ENCODE measurements around the gene MLIP.

GRCh38 chr6:54308986-54309315 is 197.7 kb downstream of the MLIP start:
- TF ChIP-seq CBX3 (IDR thresholded peaks at IDR 0.05; ENCODE audit: low read depth) = no peak
- TF ChIP-seq CTCF (IDR thresholded peaks at IDR 0.05 in 2 of 3, conservative IDR thresholded peaks at IDR 0.05 in 1 of 3; ENCODE audit: borderline replicate concordance in 1 of 3, insufficient read depth in 1 of 3, low read depth in 2 of 3, low read length in 2 of 3) = no peak
- TF ChIP-seq RAD21 (IDR thresholded peaks at IDR 0.05; ENCODE audit: low read depth) = no peak
- TF ChIP-seq POLR2A (IDR thresholded peaks at IDR 0.05; ENCODE audit: borderline replicate concordance, extremely low read depth, insufficient read depth, insufficient read length) = no peak
- no peak for TF ChIP-seq EGR1 (IDR thresholded peaks at IDR 0.05; ENCODE audit: low read depth)
- TF ChIP-seq TCF7L2 (IDR thresholded peaks at IDR 0.05; ENCODE audit: borderline replicate concordance, extremely low read depth, insufficient read depth, insufficient read length) = no peak
- TF ChIP-seq POLR2AphosphoS5 (IDR thresholded peaks at IDR 0.05; ENCODE audit: low read depth, low read length) = no peak
- TF ChIP-seq SIN3A (IDR thresholded peaks at IDR 0.05; ENCODE audit: low read depth) = no peak
- TF ChIP-seq ZNF274 (IDR thresholded peaks at IDR 0.05; ENCODE audit: low read depth, low read length) = no peak
- TF ChIP-seq EZH2 (IDR thresholded peaks at IDR 0.05) = no peak
- TF ChIP-seq ZFX (IDR thresholded peaks at IDR 0.05) = no peak

All from HCT116 (cell line).